ENCODE results near the gene SULT1A1.

DNA sequence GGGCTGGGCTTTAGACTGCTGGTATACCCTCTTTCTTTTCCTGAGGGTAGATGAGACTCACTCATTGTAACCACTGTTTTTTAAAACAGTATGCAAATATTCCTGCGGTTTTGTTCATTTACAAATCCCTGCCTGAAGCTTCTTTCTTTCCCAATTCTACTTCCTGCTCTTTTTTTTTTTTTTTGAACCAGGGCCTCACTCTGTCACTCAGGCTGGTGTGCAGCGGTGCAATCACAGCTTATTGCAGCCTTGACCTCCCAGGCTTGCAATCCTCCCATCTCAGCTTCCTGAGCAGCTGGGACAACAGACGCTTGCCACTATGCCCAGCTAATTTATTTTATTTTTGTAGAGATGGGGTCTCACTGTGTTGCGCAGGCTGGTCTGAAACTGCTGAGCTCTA, 8.0 kb upstream of the SULT1A1 start:
- TF ChIP-seq CTCF (conservative IDR thresholded peaks at IDR 0.05; ENCODE audit: low read length) (no peak), EZH2phosphoT487 (IDR thresholded peaks at IDR 0.05; ENCODE audit: borderline replicate concordance) (no peak)
